NCI-H345 (cell line): ENCODE data around the gene GRIN2D.

Experiments used
- DNase-seq: peaks from one replicate; lab custom pipeline; 2025; lab: John Stamatoyannopoulos, UW

The GRIN2D gene

DNA sequence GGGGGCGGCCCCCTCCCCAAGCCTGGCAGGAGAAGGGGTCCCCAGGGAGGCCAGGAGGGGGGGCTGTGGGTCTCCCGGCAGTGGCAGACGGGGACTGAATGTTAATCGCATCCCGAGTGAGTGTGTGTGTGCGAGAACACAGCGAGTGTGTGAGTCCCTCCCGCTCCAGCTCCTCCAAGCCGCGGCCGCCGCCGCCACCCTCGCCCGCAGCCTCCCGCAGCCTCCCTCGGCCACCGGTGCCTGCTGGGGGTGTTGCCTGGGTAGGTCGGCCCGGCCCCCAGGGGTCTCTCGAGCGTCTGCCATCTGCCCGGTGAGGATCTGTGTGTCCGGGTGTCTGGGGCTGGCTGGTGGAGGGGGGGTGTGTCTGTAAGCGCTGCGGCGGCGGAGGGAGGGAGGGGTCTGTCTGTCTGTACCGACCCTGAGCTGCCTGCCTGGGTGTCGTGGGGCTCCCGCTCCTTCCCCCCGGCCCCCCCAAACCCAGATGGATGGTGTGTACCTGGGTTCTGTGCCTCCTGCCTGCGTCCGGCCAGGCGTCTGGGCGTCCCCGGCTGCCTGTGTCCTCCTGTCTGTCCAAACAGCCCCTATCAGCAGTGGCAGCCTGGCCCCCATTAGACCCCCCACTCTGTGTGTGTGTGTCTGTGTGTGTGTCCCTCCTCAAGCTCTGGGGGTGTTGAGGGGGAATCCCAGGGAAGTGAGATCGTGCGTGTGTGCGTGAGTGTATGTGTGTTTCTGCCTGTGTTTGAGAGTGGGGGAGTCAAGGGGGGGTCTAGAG is at the start of gene GRIN2D:
GRIN2D (plus strand) TSS at position 110 of the 772 bp plus-strand sequence. CDS start 4,725 bp downstream, outside the sequence.
- DNase-seq = peak; percentile 19

DNA sequence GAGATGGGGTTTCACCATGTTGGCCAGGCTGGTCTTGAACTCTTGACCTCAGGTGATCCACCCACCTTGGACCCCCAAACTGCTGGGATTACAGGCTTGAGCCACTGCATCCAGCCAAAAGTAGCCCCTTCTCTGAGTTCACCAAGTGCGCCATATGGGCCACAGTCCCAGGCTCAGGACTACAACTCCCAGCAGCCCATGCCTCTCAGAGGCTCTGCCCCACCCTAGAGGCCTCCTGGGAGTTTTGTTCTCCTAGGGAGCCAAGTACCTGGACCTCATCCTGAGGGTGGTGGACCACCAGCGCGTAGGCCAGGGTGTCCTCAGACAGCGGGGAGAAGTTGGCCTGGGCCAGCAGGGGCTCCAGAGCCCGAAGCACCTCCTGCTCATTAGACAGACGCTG is 48.6 kb upstream of the GRIN2D start:
- DNase-seq = no peak

DNA sequence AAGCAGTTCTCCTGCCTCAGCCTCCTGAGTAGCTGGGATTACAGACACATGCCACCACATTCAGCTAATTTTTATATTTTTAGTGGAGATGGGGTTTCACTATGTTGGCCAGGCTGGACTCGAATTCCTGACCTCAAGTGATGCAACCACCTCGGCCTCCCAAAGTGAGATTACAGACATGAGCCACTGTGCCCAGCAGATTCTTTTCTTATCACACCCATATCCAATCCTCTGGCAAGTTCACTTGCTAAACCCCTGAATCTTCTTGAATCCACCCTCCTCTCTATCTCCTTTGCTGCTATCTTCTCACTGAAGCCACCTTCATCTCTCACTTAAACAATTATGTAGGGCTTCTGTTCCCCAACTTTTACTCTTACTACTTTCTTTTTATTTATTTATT is 47.3 kb upstream of the GRIN2D start:
- no peak for DNase-seq

DNA sequence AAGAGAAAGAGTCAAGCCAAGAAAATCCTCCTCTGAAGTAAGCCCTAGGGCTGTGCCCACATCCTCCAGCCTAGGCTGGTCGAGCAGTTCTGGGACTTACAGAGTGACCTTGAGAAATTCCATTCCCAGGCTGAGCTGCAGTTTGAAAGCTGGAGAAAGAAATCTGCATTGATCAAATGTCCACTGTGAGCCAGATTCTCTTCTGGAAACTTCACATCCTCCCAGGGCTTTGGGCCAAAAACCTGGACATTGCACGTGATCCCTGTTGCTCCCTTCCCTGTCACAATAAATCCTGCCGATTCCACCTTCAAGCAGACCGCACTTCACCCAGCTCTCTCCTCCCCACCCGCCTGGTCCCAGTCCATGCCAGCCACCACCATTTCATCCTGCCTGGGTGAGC is 45.4 kb upstream of the GRIN2D start:
- DNase-seq = no peak

DNA sequence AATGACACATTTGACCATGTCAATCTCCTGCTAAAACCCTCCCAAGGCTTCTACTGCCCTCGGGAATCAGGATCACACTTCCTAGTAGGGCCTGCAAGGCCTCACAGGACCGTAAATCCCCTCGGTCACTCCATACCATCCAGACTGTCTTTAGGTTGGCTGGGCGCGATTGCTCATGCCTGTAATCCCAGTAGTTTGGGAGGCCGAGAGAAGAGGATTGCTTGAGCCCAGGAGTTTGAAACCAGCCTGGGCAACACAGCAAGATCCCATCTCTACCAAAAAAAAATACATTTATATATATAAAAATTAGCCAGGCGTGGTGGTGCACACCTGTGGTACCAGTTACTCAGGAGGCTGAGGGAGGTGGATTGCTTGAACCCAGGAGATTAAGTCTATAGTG is 44.7 kb upstream of the GRIN2D start:
- DNase-seq = no peak

DNA sequence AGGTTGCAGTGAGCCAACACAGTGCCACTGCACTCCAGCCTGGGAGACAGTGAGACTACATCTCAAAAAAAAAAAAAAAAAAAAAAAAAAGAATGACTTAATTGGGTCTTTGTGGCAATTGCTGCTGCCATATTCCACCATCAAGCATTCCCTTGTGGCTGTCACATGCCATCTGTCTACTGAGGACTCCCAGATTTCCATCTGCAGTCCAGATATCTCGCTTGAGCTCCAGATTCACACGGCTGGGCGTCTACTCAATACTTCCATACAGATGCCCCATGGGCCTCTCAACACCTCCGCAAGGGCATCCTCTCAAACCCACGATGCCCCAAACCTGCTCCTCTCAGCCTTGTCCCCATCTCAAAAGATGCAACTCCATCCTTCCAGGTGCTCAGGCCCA is 42.6 kb upstream of the GRIN2D start:
- no peak for DNase-seq

DNA sequence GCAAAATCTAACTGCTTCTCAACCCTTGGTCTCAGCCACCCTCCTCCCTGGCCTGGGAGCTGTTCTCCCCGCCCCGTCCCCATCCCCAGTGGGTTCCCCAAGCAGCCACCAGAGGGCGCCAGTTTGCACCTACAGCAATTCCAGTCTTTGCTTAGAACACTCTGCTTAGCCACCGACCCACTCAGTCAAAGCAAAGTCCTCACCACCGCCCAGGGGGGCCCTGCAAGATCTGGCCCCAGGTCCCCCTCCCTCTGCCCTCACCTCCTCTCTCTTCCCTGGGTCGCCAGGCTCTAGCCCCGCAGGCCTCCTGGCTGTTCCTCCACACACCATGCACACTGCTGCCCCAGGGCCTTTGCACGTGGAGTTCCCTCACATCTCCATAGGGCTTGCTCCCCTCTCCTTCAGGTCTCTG is 42.1 kb upstream of the GRIN2D start:
- DNase-seq = peak; percentile 26

DNA sequence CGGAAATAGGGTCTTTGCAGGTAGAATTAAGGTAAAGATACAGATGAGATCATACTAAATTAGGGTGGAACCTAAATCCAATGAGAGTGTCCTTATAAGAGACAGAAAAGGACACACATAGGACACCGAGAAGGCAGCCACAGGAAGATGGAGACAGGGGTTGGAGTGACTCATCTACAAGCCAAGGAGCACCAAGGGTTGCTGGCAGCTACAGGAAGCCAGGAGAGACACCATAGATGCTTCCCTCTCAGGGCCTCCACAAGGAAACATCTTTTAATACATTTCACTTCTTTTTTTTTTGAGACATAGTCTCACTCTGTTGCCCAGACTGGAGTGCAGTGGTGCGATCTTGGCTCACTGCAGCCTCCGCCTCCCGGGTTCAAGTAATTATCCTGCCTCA is 39.8 kb upstream of the GRIN2D start:
- no peak for DNase-seq

DNA sequence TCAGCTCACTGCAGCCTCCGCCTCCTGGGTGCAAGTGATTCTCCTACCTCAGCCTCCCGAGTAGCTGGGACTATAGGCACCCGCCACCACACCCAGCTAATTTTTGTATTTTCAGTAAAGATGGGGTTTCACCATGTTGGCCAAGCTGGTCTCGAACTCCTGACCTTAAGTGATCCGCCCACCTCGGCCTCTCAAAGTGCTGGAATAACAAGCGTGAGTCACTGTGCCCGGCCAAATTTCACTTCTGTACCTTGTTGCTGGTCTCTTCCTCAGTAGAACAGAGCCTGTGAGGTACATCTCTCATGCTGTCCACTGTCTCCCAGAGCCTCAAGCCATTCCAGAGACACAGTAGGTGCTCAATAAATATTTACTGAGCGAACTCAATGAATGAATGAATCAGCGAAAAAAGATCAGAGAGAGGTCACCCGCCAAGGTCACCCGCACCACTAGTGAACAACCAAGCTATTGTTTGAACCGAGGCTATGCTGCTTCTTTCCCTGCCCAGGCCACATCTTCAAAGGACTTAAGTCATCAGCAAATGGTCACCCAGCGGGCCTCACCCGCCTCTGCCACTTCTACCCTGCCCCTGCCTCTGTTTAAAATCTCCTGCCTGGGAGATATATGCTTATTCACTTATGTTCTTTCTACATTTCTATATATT is 39.0 kb upstream of the GRIN2D start:
- no peak for DNase-seq

DNA sequence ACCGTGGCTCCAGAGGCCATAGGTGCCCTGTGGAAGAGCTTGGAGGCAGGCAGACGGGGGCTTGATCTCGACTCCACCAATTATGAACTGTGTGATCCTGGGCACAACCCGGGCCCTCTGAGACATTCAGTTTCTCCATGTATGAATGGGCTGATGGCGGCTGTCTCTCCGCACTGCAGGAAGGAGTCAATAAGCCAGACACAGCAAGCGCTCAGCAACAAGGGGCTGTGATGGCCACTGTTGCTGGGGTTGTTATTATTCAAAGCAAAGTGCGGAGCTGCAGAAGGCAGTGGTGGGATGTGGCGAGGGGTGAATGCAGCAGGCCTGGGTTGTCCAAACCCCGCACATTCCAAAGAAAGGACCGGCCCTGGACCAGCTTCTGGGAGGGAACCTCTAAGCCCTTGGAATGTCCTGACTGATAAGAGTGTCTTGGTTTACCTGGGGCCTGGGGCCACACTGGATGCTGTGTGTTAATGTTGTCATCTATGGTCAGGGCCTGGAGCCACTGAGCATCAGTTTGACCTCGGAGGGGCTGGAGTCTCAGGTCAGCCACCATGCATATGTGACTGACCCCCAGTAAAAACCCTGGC is 38.0 kb upstream of the GRIN2D start:
- DNase-seq = no peak

DNA sequence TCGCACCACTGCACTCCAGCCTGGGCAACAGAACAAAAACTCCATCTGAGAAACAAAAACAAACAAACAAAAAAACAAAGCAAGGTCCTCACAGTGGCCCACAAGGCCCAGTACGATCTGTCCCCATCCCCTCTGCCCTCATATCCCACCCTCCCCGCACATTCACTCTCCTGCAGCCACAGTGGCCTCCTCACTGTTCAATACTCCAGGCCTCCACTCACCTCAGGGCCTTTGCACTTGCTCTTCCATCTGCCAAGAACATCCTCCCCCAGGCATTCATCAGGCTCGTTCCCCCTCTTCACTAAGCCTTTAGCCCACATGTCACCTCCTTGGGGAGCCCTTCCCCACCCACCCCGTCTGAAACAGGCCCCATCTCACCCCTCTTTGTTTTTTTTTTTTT is 34.3 kb upstream of the GRIN2D start:
- no peak for DNase-seq

DNA sequence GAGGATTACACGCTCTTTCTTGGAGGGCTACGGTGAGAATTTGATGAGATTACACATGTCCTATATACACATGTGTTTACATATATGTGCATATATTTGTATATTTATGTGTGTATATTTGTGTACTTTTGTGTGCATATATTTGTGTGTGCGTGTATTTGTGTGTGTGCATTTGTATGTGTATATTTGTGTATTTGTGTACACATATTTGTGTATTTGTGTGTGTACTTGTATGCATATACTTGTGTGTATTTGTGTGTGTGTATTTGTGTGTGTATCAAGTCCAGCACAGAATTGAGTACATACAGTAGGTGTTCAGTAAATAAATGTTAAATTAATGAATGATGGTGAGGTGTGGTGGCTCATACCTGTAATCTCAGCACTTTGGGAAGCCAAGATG is 31.6 kb upstream of the GRIN2D start:
- DNase-seq = no peak

DNA sequence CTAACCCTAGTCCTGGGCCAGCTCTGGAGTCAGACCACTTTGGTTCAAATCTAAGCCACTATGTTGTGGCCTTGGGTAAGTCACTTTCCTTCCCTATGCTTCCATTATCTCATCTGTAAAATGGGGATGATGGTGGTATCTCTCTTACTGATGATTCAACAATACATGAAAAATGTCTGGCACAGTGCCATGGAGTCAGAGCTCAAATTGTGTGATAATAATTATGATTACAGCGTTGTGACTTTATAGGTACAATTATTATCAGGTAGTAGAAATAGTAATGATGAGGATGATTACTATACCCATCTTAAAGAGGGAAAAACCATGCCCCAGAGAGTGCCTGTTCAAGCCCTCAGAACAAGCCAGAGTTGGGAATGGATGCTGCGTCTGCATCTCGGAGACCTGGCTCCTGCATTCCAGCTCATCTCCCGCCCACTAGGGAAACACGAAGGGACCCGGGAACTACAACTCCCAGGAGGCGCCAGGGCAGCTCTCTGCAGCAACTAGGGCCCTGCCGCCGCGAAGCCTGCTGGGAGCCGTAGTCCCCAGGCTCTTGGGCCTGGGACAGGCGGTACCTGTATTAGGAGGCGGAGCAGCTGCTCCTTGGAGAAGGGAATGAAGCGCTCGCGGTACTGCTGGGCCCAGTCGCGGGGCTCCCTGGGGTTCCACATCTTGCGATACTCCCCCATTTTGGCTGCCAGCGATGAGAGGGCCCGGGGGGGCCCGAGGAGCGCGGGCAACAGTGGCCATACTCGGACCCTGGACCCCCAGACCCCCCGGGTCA is 30.6 kb upstream of the GRIN2D start:
- DNase-seq = peak; percentile 95

DNA sequence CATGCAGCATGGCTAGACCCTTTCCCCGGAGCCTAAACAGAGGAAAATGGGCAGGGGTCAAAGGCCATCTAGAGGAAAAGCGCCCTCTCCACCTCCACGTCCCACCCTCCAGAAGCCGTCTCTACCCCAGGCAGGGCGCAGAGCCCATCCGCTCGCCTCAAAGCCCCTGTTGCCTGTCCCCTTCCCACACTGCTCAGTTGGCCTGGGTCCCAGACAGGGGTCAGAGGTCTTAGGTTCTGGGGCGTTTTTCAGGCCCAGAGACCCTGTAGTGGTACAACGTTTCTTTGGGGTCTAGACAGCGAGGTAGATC is 30.0 kb upstream of the GRIN2D start:
- no peak for DNase-seq

DNA sequence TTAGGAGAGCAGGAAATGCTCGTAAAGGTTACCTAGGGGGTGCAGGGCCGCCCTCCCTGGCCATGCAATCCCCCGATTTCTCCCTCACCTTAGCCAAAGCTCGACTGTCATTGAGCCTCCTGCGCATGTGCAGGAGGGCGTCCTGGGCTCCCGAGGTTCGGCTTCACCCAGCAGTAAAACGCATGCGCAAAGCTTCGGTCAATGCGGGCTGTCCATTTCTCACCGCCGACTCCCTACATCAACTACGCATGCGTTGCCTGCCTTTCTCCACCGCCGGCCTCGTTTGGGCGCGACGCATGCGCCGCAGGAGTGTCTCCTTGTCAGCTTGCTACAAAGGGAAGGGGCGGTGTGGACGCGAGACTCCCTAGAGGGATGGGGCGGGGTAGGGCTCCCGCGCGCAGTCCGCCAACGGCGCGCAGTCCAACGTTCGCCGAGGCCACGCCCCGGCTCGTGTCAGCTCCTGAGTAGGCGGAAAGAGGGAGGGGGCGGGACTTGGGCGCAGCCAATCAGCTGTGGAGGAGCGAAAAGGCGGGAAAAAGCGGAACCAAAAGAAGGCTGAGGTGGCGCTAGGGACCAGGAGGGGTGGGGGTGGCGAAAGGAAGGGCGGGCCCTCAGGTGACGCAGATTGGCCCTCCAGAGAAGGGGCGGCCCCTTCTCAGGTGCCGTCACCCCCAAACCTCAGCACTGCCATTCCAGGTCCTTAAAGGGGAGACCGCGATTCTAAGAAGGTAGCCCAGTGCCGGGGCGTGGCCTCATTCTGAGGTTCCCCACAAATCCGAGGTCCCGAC is 29.5 kb upstream of the GRIN2D start, which contains the start of the genes SYNGR4 and TMEM143:
SYNGR4 (plus strand) TSS at position 558 of the 788 bp plus-strand sequence. CDS start 1,476 bp downstream, outside the sequence.
TMEM143 (minus strand) TSS at position 131 of the 788 bp plus-strand sequence; CDS start at position 111, 20 bp downstream.
- DNase-seq = peak; percentile 98

DNA sequence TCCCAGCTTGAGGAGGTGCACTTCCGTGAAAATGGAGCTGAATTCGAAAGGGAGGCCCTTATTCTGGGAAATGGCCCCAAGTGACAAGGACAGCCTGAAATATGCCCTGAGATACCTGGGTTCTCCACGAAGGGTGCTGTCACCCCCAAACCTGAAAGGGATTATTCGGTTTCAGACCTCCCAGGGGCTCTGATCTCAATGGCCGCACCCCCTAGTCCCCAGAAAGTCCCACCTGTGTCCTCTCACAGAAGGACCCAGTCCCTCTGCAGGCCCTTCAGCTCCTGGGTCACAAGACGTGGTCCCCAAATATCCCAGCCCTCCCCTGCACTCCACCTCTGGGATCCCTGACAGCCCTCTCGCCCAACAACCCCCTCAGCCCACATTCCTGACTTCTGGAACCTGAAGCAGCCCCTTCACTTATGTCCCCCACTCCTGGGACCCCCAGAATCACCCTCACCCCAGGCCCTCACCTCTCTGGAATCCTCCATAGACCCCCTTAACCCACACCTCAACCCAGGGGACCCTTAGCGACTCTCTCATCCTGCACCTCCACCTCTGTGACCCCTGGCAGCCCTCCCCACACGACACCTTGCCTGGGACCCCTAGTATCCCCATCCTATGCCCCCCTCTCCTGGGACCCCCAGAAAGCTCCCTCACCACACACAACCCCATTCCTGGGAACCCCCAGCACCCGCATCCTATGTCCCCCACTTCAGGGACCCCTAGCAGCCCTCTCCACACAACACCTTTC is 28.7 kb upstream of the GRIN2D start:
- no peak for DNase-seq

DNA sequence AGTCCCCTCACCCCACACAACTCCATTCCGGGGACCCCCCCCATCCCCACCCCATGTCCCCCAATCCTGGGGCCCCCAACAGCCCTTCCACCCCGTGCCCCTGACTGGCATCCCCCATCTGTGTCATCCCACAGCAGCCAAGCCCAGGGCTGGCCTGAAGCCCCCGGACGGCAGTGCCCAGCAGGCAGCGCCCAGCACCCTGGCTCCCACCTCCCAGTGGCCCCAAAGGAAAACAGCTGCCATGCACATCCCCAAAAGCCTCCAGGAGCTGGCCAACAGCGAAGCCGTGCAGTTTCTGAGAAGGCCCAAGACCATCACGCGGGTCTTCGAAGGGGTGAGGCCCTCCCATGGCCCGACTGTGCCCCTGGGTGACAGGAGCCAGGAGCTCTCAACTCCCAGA is 27.9 kb upstream of the GRIN2D start:
- DNase-seq = no peak

DNA sequence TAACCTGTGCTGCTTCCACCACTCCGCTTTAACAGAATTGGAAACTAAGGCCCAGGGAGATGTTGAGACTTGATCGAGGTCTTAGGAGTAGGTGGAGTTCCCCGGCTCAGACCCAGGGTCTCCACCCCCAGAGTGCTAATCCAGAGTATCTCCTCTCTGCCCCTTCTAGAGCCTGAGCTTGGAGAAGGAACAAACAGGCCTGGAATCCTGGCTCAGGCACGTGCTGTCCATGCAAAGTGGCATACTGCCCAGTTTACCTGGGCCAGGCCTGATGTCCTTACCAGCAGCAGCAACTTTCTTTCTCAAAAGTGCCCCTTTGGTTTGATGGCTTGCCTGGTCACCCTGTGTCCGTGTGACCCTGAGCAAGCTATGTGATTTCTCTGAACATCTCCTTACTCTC is 25.6 kb upstream of the GRIN2D start:
- DNase-seq = no peak

DNA sequence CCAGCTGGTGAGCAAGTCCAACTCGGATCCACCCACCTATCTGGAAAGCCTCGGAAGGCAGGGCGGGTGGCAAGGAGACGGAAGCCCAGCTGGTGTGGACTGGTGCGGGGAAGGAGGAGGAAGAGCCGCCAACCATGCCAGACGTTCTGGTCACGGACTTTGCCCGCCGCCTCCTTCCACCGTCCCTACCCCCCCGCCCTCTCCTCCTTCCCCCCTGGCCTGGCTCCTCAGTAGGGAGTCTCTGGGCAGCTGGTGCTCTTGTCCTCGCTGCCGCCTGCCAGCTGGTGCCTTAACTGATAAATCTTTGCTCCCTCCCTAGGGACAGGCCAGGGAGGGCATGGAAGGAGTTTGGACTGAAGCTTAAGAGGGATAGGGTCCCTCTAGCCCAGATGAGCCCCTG is 24.5 kb upstream of the GRIN2D start:
- DNase-seq = peak; percentile 5

DNA sequence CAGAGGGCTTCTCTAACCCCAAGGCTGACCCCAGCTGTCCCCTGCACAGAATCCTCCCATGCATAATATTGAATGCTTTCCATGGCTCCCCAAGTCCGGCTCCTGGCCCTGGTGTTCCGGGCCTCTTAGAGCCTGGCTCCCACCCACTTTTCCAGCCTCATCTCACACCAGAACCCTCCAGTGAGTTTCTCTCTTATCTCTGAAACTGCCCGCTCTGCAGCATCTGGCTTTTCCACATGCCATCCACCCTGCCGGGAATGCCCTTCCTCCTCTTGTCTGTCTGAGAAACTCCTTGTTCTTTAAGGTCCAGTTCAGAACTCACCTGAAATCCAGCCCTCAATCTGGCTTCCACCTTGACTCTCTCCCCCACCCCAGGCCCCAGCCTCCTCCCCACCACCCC is 22.5 kb upstream of the GRIN2D start:
- DNase-seq = no peak

DNA sequence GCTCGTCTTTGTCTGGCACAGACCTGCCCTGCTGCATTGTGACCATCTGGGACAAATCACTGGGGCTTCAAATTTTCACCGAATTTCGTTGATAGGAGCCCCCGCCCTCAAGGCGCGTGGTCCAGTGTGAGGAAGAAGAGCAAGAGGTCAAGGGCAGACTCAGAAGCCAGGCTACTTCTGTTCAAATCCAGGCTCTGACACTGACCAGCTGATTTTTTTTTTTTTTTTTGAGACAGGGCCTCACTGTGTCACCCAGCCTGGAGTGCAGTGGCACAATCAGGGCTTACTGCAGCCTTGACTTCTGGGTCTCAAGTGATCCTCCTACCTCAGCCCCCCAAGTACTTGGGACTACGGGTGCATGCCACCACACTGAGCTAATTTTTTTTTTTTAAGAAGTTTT is 22.1 kb upstream of the GRIN2D start:
- DNase-seq = no peak
